Measurements from ENCODE around the gene CGNL1. TPM values are rescaled to one million over a fixed set of nuclear protein-coding genes. Genes with fewer than 3 reads are reported as not detected.

The CGNL1 gene
- total and polyA plus RNA-seq, 7 donors, result 0.18 to 2.2 (median 0.37) TPM

- DNase-seq, result no peak
- no peak overlapping the region for H3K27ac ChIP-seq
Observed at GRCh38 chr15:57458356-57458781, 82.1 kb downstream of the CGNL1 start.

GRCh38 chr15:57460208-57460816 is 84.0 kb downstream of the CGNL1 start:
- no peaks in the 10 kb centered on the region for H3K4me1 ChIP-seq
- H3K4me3 ChIP-seq, result no peak overlapping the region
- H3K36me3 ChIP-seq (ENCODE audit: insufficient read depth in 1 of 2, low read depth in 1 of 2), result no peaks in the 10 kb centered on the region
- WGBS, 3 donors, result 91 to 98% (median 94%) methylated on average over 3 of the region's 3 CpGs
- H3K27me3 ChIP-seq (ENCODE audit: insufficient read depth in 3 of 3, low read length in 2 of 3), result no peaks in the 10 kb centered on the region
- no peak for TF ChIP-seq CTCF (IDR thresholded peaks at IDR 0.05)
- H3K9me3 ChIP-seq, result no peaks in the 10 kb centered on the region
- DNase-seq, result no peak
- intact Hi-C loops (cut with DNase I), result no loop called here
- no peak for ATAC-seq
- H3K27ac ChIP-seq, result no peak overlapping the region

More at GRCh38 chr15:57458356-57458781, 82.1 kb downstream of the CGNL1 start:
- intact Hi-C loops (cut with DNase I), result no loop called here
- no peak for ATAC-seq
- Histone ChIP-seq H3K4me3 (no peak overlapping the region), H3K36me3 (ENCODE audit: insufficient read depth in 1 of 2, low read depth in 1 of 2) (no peaks in the 10 kb centered on the region), H3K9me3 (no peaks in the 10 kb centered on the region), H3K4me1 (no peaks in the 10 kb centered on the region), H3K27me3 (ENCODE audit: insufficient read depth in 3 of 3, low read length in 2 of 3) (no peaks in the 10 kb centered on the region)
- 70 to 75% (median 73%) methylated on average over 7 of the region's 7 CpGs for WGBS, 3 donors
- no peak for TF ChIP-seq CTCF (IDR thresholded peaks at IDR 0.05)

- intact Hi-C loops (cut with DNase I), result no loop called here
- no peak for DNase-seq
- no peaks in the 10 kb centered on the region for H3K27me3 ChIP-seq (ENCODE audit: insufficient read depth in 3 of 3, low read length in 2 of 3)
- no peaks in the 10 kb centered on the region for H3K9me3 ChIP-seq
- no peaks in the 10 kb centered on the region for H3K36me3 ChIP-seq (ENCODE audit: insufficient read depth in 1 of 2, low read depth in 1 of 2)
- H3K4me1 ChIP-seq, result no peaks in the 10 kb centered on the region
- 90 to 92% (median 92%) methylated on average over 5 of the region's 5 CpGs for WGBS, 3 donors
- H3K27ac ChIP-seq, result no peak overlapping the region
- TF ChIP-seq CTCF (IDR thresholded peaks at IDR 0.05), result no peak
- no peak overlapping the region for H3K4me3 ChIP-seq
- ATAC-seq, result no peak
Observed at GRCh38 chr15:57461541-57461940, 85.2 kb downstream of the CGNL1 start.

- WGBS, 3 donors, result 43 to 57% (median 44%) methylated on average over 2 of the region's 2 CpGs
- Histone ChIP-seq H3K27me3 (ENCODE audit: insufficient read depth in 3 of 3, low read length in 2 of 3) (no peaks in the 10 kb centered on the region), H3K4me1 (no peaks in the 10 kb centered on the region), H3K36me3 (ENCODE audit: insufficient read depth in 1 of 2, low read depth in 1 of 2) (no peaks in the 10 kb centered on the region), H3K9me3 (no peaks in the 10 kb centered on the region), H3K4me3 (no peak overlapping the region), H3K27ac (no peak overlapping the region)
- no peak for TF ChIP-seq CTCF (IDR thresholded peaks at IDR 0.05)
- DNase-seq (no peak), ATAC-seq (no peak)
- intact Hi-C loops (cut with DNase I), result no loop called here
Observed at GRCh38 chr15:57462381-57462780, 86.1 kb downstream of the CGNL1 start.

- no peaks in the 10 kb centered on the region for H3K4me1 ChIP-seq
- H3K36me3 ChIP-seq (ENCODE audit: insufficient read depth in 1 of 2, low read depth in 1 of 2), result no peaks in the 10 kb centered on the region
- TF ChIP-seq CTCF (IDR thresholded peaks at IDR 0.05), result no peak
- 86 to 88% (median 86%) methylated on average over 7 of the region's 7 CpGs for WGBS, 3 donors
- no peaks in the 10 kb centered on the region for H3K9me3 ChIP-seq
- no peaks in the 10 kb centered on the region for H3K27me3 ChIP-seq (ENCODE audit: insufficient read depth in 3 of 3, low read length in 2 of 3)
- DNase-seq (no peak), ATAC-seq (no peak)
- H3K27ac ChIP-seq, result no peak overlapping the region
- H3K4me3 ChIP-seq, result no peak overlapping the region
- intact Hi-C loops (cut with DNase I), result no loop called here
Observed at GRCh38 chr15:57463360-57463759, 87.1 kb downstream of the CGNL1 start.
